SK-N-SH treated with all-trans-retinoic acid at 6 μM for 48 hours (cell line): Measurements from ENCODE around the gene CREB3.

Experiments used
- BACH2 ChIP-seq: fragments of 250-450 bp; sonication (Bioruptor Pico); IDR thresholded peaks from 2 replicates; pipeline ENCODE4 v1.9.0; 2021; ENCODE audit warnings: mild to moderate bottlenecking, borderline replicate concordance
- CREB5 ChIP-seq: fragments of 250-450 bp; sonication (Bioruptor Pico); IDR thresholded peaks from 2 replicates; pipeline ENCODE4 v1.5.1; 2020; ENCODE audit warnings: low read depth, mild to moderate bottlenecking, moderate library complexity
- TCF4 ChIP-seq: fragments of 250-450 bp; sonication (Bioruptor Pico); IDR thresholded peaks from 2 replicates; pipeline ENCODE4 v1.8.0; 2021; ENCODE audit warnings: mild to moderate bottlenecking, moderate library complexity, borderline replicate concordance
- ZFP3 ChIP-seq: fragments of 250-450 bp; sonication (Bioruptor Pico); IDR thresholded peaks from 2 replicates; pipeline ENCODE4 v1.5.0; 2020; ENCODE audit warnings: mild to moderate bottlenecking, moderate library complexity
- ZNF70 ChIP-seq: fragments of 450-650 bp; formaldehyde crosslinking; IDR thresholded peaks from 2 replicates; pipeline ENCODE4 v1.5.0; 2020; ENCODE audit warnings: mild to moderate bottlenecking, moderate library complexity

GRCh38 chr9:35740243-35740642 lies 7.8 kb downstream of the CREB3 start:
- TF ChIP-seq CREB5 (CRISPR knock-in tag) (no peak), ZFP3 (no peak), BACH2 (CRISPR knock-in tag) (no peak), ZNF70 (CRISPR knock-in tag) (no peak), TCF4 (CRISPR knock-in tag) (no peak)
